OCI-LY1 (cell line): ENCODE measurements around the gene FOXN1.

Experiments
- H2AFZ ChIP-seq: fragments of 200-600 bp; sonication (generic), shearing (Covaris generic); 2 replicates; pipeline ENCODE4 v1.6.0; 2014; ENCODE audit warnings: antibody characterized with exemption, mild to moderate bottlenecking, low read length
- H3F3A ChIP-seq: fragments of 200-600 bp; sonication (generic), shearing (Covaris generic); 2 replicates; pipeline ENCODE4 v1.6.0; 2014; ENCODE audit warnings: mild to moderate bottlenecking, antibody characterized with exemption, low read length, moderate library complexity; ENCODE audit not compliant: insufficient read depth
- H3K27ac ChIP-seq: fragments of 200-600 bp; sonication (generic); 2 replicates; pipeline ENCODE4 v1.5.1; 2014; ENCODE audit warnings: low read length, mixed run types, mild to moderate bottlenecking, low read depth; ENCODE audit not compliant: poor library complexity, severe bottlenecking
- H3K27me3 ChIP-seq: fragments of 200-600 bp; sonication (generic); 2 replicates; pipeline ENCODE4 v1.6.0; 2014; ENCODE audit warnings: antibody characterized with exemption, mild to moderate bottlenecking, low read length, moderate library complexity; ENCODE audit not compliant: insufficient read depth
- H3K36me3 ChIP-seq: fragments of 200-600 bp; sonication (generic); 2 replicates; pipeline ENCODE4 v1.6.1; 2014; ENCODE audit warnings: mild to moderate bottlenecking, antibody characterized with exemption, low read length, moderate library complexity, mixed read lengths; ENCODE audit not compliant: insufficient read depth
- H3K4me1 ChIP-seq: fragments of 200-600 bp; sonication (generic); 2 replicates; pipeline ENCODE4 v1.5.1; 2014; ENCODE audit warnings: mild to moderate bottlenecking, low read length, moderate library complexity; ENCODE audit not compliant: insufficient read depth, severe bottlenecking
- H3K4me2 ChIP-seq: fragments of 200-600 bp; sonication (generic), shearing (Covaris generic); 2 replicates; pipeline ENCODE4 v1.6.1; 2014; ENCODE audit warnings: low read length
- H3K4me3 ChIP-seq: fragments of 200-600 bp; sonication (generic); 2 replicates; pipeline ENCODE4 v1.5.1; 2014; ENCODE audit warnings: low read length, low read depth, mild to moderate bottlenecking, mixed read lengths; ENCODE audit not compliant: poor library complexity, severe bottlenecking
- H3K79me2 ChIP-seq: fragments of 200-600 bp; shearing (Covaris generic); 2 replicates; pipeline ENCODE4 v1.6.1; 2016; ENCODE audit warnings: mixed run types, low read length, mixed read lengths; ENCODE audit not compliant: insufficient read depth
- H3K9ac ChIP-seq: fragments of 200-600 bp; sonication (generic), shearing (Covaris generic); 2 replicates; pipeline ENCODE4 v1.6.1; 2014; ENCODE audit warnings: mild to moderate bottlenecking, low read length, mixed read lengths
- H3K9me2 ChIP-seq: fragments of 200-600 bp; sonication (generic), shearing (Covaris generic); 2 replicates; pipeline ENCODE4 v1.6.1; 2014; ENCODE audit warnings: low read depth, mild to moderate bottlenecking, low read length, mixed read lengths
- H3K9me3 ChIP-seq: fragments of 200-600 bp; shearing (Covaris generic); 2 replicates; pipeline ENCODE4 v1.6.1; 2014; ENCODE audit warnings: low read length, mixed read lengths
- H4K20me1 ChIP-seq: fragments of 200-600 bp; sonication (generic), shearing (Covaris generic); 2 replicates; pipeline ENCODE4 v1.6.0; 2016; ENCODE audit warnings: mild to moderate bottlenecking, low read length; ENCODE audit not compliant: insufficient read depth
- EZH2 ChIP-seq: fragments of 200-600 bp; sonication (generic), shearing (Covaris generic); IDR thresholded peaks from 2 replicates; pipeline ENCODE4 v1.8.0; 2017; ENCODE audit warnings: borderline replicate concordance, mixed run types, mild to moderate bottlenecking, antibody characterized with exemption, low read length, moderate library complexity, mixed read lengths
- TF ChIP-seq, protein P1 (sequence below): fragments of 200-600 bp; sonication (generic), shearing (Covaris generic); IDR thresholded peaks from 2 replicates; pipeline ENCODE4 v1.5.1; 2017; ENCODE audit warnings: mild to moderate bottlenecking, antibody characterized with exemption, low read length, moderate library complexity, mixed read lengths

The FOXN1 gene

DNA sequence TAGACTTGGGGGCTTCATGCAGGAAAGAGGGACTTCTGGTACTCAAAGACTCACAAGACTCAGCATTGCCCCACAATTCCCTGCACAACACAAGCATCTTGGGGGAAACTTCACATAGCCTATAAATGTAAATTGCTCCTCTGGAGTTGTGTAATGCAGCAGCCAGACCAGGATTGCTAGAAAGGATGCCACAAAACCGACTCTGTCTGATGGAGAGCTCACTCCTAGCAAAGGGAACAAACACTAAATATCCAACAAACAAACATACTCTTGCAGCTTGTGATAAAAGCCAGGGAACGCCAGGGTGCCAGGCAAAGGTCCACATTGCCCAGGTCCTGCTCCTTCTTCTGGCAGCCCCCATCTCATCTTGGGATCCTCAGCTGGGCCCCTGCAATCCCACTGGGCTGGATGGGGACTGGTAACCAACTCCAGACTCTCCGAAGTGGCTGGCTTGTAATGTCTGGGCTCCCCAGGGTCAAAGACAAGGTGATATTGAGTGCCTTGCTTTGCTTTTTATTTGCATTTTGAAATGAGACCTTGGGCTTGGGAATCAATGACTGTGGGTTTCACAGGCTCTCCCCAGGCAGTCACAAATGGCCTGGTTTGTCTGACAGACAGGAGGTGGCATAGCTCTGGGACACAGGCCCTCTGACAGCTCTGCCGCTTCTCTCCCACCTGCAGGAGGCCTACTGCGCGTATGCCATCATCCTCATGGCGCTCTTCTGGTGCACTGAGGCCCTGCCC is 17.4 kb upstream of the FOXN1 start:
- Histone ChIP-seq H2AFZ (no peak overlapping the region), H3F3A (no peaks in the 10 kb centered on the region), H3K9me3 (no peaks in the 10 kb centered on the region), H3K27me3 (peaks cover 4% of the 10 kb centered on the region), H3K4me1 (no peaks in the 10 kb centered on the region), H4K20me1 (no peaks in the 10 kb centered on the region), H3K79me2 (no peaks in the 10 kb centered on the region), H3K27ac (no peak overlapping the region), H3K4me2 (no peak overlapping the region), H3K4me3 (no peak overlapping the region), H3K9me2 (no peaks in the 10 kb centered on the region), H3K9ac (no peak overlapping the region), H3K36me3 (no peaks in the 10 kb centered on the region)
- TF ChIP-seq EZH2: no peak
- TF ChIP-seq, protein P1, sequence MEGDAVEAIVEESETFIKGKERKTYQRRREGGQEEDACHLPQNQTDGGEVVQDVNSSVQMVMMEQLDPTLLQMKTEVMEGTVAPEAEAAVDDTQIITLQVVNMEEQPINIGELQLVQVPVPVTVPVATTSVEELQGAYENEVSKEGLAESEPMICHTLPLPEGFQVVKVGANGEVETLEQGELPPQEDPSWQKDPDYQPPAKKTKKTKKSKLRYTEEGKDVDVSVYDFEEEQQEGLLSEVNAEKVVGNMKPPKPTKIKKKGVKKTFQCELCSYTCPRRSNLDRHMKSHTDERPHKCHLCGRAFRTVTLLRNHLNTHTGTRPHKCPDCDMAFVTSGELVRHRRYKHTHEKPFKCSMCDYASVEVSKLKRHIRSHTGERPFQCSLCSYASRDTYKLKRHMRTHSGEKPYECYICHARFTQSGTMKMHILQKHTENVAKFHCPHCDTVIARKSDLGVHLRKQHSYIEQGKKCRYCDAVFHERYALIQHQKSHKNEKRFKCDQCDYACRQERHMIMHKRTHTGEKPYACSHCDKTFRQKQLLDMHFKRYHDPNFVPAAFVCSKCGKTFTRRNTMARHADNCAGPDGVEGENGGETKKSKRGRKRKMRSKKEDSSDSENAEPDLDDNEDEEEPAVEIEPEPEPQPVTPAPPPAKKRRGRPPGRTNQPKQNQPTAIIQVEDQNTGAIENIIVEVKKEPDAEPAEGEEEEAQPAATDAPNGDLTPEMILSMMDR: no peak

DNA sequence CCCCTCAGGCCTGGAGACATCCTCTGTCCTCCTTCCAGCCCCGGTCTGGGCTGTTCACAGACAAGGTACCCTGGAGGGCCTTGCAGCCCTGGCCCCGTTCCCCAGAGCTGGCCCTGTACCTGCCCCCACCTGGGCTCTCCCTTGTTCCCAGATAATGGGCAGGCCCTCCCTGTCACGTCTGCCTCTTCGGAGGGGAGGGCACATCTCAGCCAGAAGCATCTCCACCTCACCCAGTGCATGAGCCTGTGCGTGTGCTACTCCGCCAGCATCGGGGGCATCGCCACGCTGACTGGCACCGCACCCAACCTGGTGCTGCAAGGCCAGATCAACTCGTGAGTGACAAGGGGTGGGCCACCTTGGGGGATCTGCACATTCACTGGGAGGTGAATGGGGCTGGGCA is 14.9 kb upstream of the FOXN1 start:
- Histone ChIP-seq H3K4me2 (no peak overlapping the region), H3K36me3 (no peaks in the 10 kb centered on the region), H3K4me1 (no peaks in the 10 kb centered on the region), H2AFZ (no peak overlapping the region), H3F3A (no peaks in the 10 kb centered on the region), H3K9ac (no peak overlapping the region), H3K9me3 (no peaks in the 10 kb centered on the region), H4K20me1 (no peaks in the 10 kb centered on the region), H3K9me2 (no peaks in the 10 kb centered on the region), H3K79me2 (no peaks in the 10 kb centered on the region), H3K27me3 (peaks cover 4% of the 10 kb centered on the region), H3K27ac (no peak overlapping the region), H3K4me3 (no peak overlapping the region)
- TF ChIP-seq, protein P1: no peak
- TF ChIP-seq EZH2: no peak

DNA sequence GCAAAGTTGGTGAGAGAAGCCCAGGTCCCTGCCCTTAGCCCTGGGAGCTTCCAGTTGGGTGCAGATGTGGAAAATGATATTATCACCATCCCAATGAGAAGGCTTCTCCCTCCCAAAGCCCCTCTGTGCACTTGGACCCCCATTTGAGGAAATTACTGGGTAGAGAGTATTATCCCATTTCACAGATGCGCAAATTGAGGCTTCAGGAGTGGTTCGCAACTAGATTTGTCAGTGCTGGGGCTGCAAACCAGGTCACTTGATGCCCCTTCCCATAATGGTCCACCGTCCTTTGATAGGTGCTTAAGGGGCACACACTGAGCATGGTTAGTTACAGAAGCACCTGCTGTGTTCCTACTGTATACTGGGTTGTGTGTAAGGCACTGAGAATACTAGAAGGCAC is 14.3 kb upstream of the FOXN1 start:
- no peaks in the 10 kb centered on the region for H3F3A ChIP-seq
- H3K9ac ChIP-seq: no peak overlapping the region
- no peak overlapping the region for H3K4me2 ChIP-seq
- no peaks in the 10 kb centered on the region for H3K9me2 ChIP-seq
- H3K27me3 ChIP-seq: peaks cover 4% of the 10 kb centered on the region
- TF ChIP-seq, protein P1: no peak
- no peak for TF ChIP-seq EZH2
- no peaks in the 10 kb centered on the region for H3K9me3 ChIP-seq
- H3K4me3 ChIP-seq: no peak overlapping the region
- no peak overlapping the region for H3K27ac ChIP-seq
- H2AFZ ChIP-seq: no peak overlapping the region
- H3K36me3 ChIP-seq: no peaks in the 10 kb centered on the region
- H3K79me2 ChIP-seq: no peaks in the 10 kb centered on the region
- H4K20me1 ChIP-seq: no peaks in the 10 kb centered on the region
- no peaks in the 10 kb centered on the region for H3K4me1 ChIP-seq
